Activated T-cell treated with anti-CD3 and anti-CD28 coated beads, Interleukin-2, amount 50 U/mL, for 24 hours (primary cell): ENCODE measurements around the gene SERPIND1.
"Not testable (repeated sequence)": the region's sequence is repeated elsewhere in the genome, so short reads cannot be mapped to it uniquely, and the experiment has no call there.

Experiments used
- DNase-seq: peaks from one replicate; pipeline ENCODE4 v3.0.0-alpha.2; 2020
- H3K27ac Mint-ChIP-seq: 2 replicates; pipeline ENCODE4 v1.8.0; 2020; ENCODE audit warnings: mild to moderate bottlenecking, mixed read lengths
- H3K27me3 Mint-ChIP-seq: 2 replicates; pipeline ENCODE4 v1.8.0; 2020; ENCODE audit warnings: mixed read lengths
- H3K36me3 Mint-ChIP-seq: 2 replicates; pipeline ENCODE4 v1.8.0; 2020; ENCODE audit warnings: low read depth, mixed read lengths
- H3K4me1 Mint-ChIP-seq: 2 replicates; pipeline ENCODE4 v1.8.0; 2020; ENCODE audit warnings: low read depth, mixed read lengths
- H3K4me3 Mint-ChIP-seq: 2 replicates; pipeline ENCODE4 v1.8.0; 2020; ENCODE audit warnings: mild to moderate bottlenecking, moderate library complexity, mixed read lengths
- H3K9me3 Mint-ChIP-seq: 2 replicates; pipeline ENCODE4 v1.8.0; 2020; ENCODE audit warnings: mixed read lengths

The SERPIND1 gene

DNA sequence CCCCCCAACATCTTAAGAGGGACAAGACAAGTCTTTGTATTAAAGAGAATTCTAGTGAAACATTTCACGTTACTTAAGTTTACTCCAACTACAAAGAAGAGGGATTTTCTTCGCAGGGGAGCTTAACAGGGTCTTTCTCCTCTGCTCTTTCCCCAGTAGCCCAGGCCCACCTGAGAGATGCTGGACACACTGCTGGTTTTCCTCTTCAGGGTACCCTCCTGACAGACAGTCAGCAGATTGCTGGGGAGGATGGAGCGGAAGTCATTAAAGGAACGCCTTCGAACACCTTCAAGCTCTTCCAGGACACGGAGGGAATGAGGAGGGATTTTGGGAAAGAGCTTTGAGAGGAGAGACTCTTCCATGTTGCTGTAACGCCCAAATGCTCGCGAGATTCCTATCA is 45.6 kb downstream of the SERPIND1 start:
- Mint-ChIP-seq H3K4me1 (no peaks in the 10 kb centered on the region), H3K4me3 (no peak overlapping the region), H3K9me3 (no peaks in the 10 kb centered on the region), H3K27me3 (no peaks in the 10 kb centered on the region), H3K36me3 (peaks cover 73% of the 10 kb centered on the region), H3K27ac (no peak overlapping the region)
- DNase-seq: no peak

DNA sequence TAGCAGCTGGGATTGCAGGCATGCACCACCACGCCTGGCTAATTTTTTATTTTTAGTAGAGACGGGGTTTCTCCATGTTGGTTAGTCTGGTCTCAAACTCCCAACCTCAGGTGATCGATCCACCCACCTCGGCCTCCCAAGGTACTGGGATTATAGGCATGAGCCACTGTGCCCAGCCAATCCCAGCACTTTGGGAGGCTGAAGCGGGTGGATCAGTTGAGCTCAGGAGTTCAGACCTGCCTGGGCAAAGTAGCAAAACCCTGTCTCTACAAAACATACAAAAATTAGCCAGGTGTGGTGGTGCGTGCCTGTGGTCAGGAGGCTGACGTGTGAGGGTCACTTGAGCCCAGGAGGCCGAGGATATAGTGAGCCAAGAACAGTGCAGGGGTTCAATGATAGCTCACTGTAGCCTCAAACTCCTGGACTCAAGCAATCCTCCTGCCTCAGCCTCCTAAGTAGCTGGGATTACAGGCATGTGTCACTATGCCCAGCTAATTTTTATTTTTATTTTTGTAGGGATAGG is 47.9 kb downstream of the SERPIND1 start:
- not testable (repeated sequence) for DNase-seq, H3K4me3 Mint-ChIP-seq, H3K27ac Mint-ChIP-seq, H3K9me3 Mint-ChIP-seq, H3K27me3 Mint-ChIP-seq, H3K4me1 Mint-ChIP-seq
- H3K36me3 Mint-ChIP-seq: peaks cover 76% of the 10 kb centered on the region

DNA sequence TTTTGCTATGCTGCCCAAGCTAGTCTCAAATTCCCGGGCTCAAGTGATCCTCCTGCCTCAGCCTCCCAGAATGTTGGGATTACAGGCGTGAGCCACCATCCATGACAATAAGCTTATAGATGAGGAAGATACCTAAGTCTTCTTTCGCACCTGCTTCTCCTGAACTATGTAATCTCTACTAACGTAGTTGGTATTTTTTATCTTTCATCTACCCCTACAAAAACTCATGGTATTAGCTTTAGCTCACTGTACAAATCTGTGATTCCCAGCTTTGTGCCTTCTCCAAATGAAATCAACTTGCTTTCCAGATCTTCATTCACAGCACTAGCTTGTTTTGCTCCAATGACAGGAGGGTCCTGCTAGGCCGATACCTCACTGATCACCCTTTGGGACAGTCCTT is 48.3 kb downstream of the SERPIND1 start:
- no peak overlapping the region for H3K4me3 Mint-ChIP-seq
- no peaks in the 10 kb centered on the region for H3K27me3 Mint-ChIP-seq
- peak overlapping the region; percentile 1 for H3K27ac Mint-ChIP-seq
- DNase-seq: no peak
- H3K4me1 Mint-ChIP-seq: no peaks in the 10 kb centered on the region
- H3K36me3 Mint-ChIP-seq: peaks cover 76% of the 10 kb centered on the region
- no peaks in the 10 kb centered on the region for H3K9me3 Mint-ChIP-seq

DNA sequence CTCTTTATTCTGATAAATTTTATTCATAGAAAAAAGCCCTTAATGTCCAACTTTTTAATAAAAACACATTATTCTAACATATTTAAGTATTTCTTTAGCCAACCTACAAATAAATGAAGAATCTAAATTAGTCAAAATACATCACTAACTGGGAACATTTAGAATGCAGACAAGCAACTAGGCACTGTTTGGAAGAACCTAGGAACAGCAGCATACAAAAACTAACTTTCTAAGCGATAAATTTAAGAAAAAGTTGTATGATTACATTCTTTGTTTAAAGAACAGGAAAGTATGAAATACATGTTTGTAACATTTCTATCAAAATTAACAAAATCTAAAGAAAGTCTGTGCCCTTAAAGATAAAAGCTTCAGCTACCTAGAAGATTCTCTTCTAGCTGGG is 49.4 kb downstream of the SERPIND1 start:
- Mint-ChIP-seq H3K9me3 (no peaks in the 10 kb centered on the region), H3K4me3 (no peak overlapping the region), H3K36me3 (peaks cover 79% of the 10 kb centered on the region), H3K27ac (no peak overlapping the region), H3K4me1 (no peaks in the 10 kb centered on the region), H3K27me3 (no peaks in the 10 kb centered on the region)
- no peak for DNase-seq

DNA sequence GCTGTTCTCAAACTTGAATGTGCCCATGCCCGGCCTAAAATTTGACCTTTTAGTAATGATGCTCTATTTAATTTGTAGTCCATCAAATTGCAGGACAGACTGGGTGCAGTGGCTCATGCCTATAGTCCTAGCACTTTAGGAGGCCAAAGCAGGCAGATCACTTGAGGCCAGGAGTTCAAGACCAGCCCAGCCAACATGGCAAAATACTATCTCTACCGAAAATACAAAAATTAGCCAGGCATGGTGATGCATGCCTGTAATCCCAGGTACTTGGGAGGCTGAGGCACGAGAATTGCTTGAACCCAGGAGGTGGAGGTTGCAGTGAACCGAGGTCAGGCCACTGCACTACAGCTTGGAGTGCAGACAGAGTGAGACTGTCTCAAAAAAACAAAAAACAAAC is 51.3 kb downstream of the SERPIND1 start:
- H3K36me3 Mint-ChIP-seq: peaks cover 79% of the 10 kb centered on the region

DNA sequence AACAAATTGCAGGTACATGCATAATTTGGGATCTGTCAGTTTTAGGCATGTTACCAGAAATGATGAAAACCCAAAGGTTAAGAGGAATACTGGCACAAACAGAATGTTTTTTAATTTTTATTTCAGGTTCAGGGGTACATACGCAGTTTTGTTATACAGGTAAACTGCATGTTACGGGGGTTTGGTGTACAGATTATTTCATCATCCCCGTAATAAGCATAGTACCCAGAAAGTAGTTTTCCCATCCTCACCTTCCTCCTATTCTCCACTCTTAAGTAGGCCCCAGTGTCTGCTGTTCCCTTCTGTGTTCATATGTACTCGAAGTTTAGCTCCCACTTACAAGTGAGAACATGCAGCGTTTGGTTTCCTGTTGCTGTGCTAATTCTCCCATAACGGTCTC is 51.7 kb downstream of the SERPIND1 start:
- Mint-ChIP-seq H3K4me3 (no peak overlapping the region), H3K4me1 (no peaks in the 10 kb centered on the region), H3K36me3 (peaks cover 79% of the 10 kb centered on the region), H3K27me3 (no peaks in the 10 kb centered on the region), H3K9me3 (no peaks in the 10 kb centered on the region), H3K27ac (no peak overlapping the region)
- no peak for DNase-seq

More for the DNA sequence above, 51.3 kb downstream of the SERPIND1 start:
- H3K27me3 Mint-ChIP-seq, H3K9me3 Mint-ChIP-seq, DNase-seq, H3K4me3 Mint-ChIP-seq, H3K27ac Mint-ChIP-seq, H3K4me1 Mint-ChIP-seq: not testable (repeated sequence)

DNA sequence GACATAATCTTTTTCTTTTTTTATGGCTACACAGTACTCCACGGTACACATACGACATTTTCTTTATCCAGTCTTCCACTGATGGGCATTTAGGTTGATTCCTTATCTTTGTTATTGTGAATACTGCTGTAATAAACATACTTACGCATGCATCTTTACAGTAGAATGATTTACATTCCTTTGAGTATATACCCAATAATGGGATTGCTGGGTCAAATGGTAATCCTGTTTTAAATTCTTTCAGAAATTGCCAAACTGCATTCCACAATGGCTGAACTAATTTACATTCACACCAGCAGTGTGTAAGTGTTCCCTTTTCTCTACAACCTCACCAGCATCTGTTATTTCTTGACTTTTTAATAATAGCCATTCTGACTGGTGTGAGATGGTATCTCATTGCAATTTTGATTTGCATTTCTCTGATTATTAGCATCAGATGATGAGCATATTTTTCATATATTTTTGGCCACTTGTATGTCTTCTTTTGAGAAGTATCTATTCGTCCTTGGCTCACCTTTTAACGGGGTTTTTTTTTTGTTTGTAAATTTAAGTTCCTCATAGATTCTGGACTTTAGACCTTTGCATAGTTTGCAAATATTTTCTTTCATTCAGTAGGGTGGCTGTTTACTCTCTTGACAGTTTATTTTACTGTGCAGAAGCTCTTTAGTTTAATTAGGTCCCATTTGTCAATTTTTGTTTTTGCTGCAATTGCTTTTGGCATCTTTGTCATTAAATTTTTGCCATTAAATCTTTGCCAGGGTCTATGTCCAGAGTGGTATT is 52.6 kb downstream of the SERPIND1 start:
- peaks cover 85% of the 10 kb centered on the region for H3K36me3 Mint-ChIP-seq
- not testable (repeated sequence) for H3K4me3 Mint-ChIP-seq, H3K4me1 Mint-ChIP-seq, H3K27me3 Mint-ChIP-seq, DNase-seq, H3K9me3 Mint-ChIP-seq
- H3K27ac Mint-ChIP-seq: peak overlapping the region; percentile 1

DNA sequence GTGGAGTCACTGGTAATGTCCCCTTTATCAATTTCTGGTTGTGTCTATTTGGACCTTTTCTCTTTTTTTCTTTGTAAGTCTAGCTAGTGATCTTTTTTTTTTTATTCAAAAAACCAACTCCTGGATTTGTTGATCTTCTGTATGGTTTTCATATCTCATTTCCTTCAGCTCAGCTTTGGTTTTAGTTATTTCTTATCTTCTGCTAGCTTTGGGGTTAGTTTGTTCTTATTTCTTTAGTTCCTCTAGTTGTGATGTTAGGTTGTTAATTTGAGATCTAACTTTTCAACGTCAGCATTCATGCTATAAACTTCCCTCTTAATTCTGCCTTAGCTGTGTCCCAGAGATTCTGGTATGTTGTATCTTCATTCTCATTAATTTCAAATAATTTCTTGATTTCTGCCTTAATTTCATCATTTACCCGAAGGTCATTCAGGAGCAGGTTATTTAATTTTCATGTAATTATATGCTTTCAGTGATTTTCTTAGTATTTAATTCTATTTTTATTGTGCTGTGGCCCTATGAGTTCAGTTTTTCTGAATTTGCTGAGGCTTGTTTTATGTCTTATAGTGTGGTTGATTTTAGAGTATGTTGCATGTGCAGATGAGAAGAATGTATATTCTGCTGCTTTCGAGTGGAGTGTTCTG is 55.7 kb downstream of the SERPIND1 start:
- Mint-ChIP-seq H3K27ac (peak overlapping the region; percentile 22), H3K36me3 (peaks cover 91% of the 10 kb centered on the region), H3K4me3 (no peak overlapping the region), H3K4me1 (no peaks in the 10 kb centered on the region), H3K9me3 (no peaks in the 10 kb centered on the region), H3K27me3 (no peaks in the 10 kb centered on the region)
- DNase-seq: no peak

DNA sequence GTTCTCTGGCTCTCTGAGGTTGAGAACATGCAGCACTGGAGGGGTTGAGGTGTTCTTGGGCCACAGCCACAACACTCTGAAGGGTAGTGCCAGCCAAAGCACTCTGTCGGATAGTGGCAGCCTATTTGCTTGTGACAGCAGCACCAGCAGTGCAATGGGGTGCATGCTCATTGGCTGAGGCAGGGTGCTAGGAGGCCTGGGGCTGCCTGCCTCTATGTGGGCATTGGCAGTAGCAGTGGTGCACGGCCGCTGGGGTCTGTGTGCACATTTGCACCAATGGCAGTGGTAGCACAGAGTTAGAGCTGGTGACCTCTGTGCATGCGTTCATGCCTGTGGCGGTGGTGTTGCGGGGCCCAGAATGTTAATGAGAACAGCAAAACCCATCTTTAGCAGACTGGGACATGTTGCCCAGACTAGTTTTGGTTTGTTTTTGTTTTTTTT is 59.3 kb downstream of the SERPIND1 start:
- peaks cover 65% of the 10 kb centered on the region for H3K36me3 Mint-ChIP-seq
- H3K27me3 Mint-ChIP-seq: no peaks in the 10 kb centered on the region
- H3K27ac Mint-ChIP-seq: no peak overlapping the region
- H3K4me3 Mint-ChIP-seq: no peak overlapping the region
- H3K4me1 Mint-ChIP-seq: peaks cover 6% of the 10 kb centered on the region
- no peaks in the 10 kb centered on the region for H3K9me3 Mint-ChIP-seq
- DNase-seq: no peak

DNA sequence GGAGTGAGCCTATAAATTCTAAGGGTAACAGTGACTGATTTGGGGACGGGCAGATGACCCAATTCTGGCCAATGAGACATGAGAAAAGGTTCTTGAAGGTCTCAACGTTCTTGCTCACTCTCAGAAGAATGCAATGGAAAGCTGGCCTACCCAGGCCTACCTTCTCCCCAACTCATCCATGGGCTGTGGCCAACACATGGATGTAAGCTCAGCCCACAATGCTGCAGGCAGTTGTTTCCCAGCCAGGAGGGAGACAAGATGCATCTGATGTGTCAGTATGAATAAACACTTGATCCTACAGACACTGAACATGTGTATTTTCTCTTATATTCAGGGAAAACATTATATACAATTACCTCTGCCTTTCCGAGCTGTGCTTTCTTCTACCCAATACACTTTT is 60.3 kb downstream of the SERPIND1 start:
- Mint-ChIP-seq H3K27me3 (no peaks in the 10 kb centered on the region), H3K9me3 (no peaks in the 10 kb centered on the region), H3K4me1 (peaks cover 11% of the 10 kb centered on the region), H3K4me3 (no peak overlapping the region), H3K27ac (no peak overlapping the region), H3K36me3 (peaks cover 55% of the 10 kb centered on the region)
- DNase-seq: no peak

DNA sequence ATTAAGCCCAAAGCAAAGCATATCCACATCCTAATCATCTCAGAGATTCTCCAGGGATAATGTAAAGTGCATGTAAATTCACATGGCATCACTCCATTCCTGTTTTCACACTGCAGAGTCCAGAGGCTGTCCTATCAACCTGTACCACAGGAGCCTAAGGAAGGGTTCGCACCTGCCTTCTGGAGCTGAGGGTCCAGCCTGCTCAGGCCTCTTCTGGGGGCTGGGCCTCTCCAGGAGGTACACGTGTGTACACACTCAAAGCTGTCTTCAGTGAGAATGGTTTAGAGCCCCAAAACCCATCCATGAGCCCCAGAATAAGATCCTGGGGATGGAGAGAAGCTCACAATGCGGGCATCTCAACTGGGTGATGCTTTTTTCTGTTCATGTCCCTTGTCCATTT is 60.8 kb downstream of the SERPIND1 start:
- peaks cover 13% of the 10 kb centered on the region for H3K4me1 Mint-ChIP-seq
- no peaks in the 10 kb centered on the region for H3K9me3 Mint-ChIP-seq
- peaks cover 50% of the 10 kb centered on the region for H3K36me3 Mint-ChIP-seq
- no peak overlapping the region for H3K27ac Mint-ChIP-seq
- H3K4me3 Mint-ChIP-seq: no peak overlapping the region
- no peaks in the 10 kb centered on the region for H3K27me3 Mint-ChIP-seq
- DNase-seq: no peak
